Cardiac muscle cell (in vitro differentiated cells and primary cell): ENCODE data around the gene CYBC1. TPM values are rescaled to one million over a fixed set of nuclear protein-coding genes. Genes with fewer than 3 reads are reported as not detected.
A peak's percentile ranks its signal among the peaks of the same experiment; 100 is the strongest.

Source experiments
- DNase-seq, 2 donors: peaks; one replicate each; pipeline versions ENCODE4 v3.0.0 to v3.0.0-alpha.2; 2010 to 2017; ENCODE audit warnings: low read depth in 1 of 2, low spot score in 1 of 2
- H3K27ac ChIP-seq: fragments of 200-600 bp; sonication (generic); 2 replicates; pipeline ENCODE4 v1.5.1; 2016
- H3K27me3 ChIP-seq: fragments of 200-600 bp; sonication (generic); 2 replicates; pipeline ENCODE4 v1.6.0; 2016; ENCODE audit warnings: control low read depth
- H3K36me3 ChIP-seq: fragments of 200-600 bp; sonication (generic); 2 replicates; pipeline ENCODE4 v1.5.1; 2016; ENCODE audit warnings: control low read depth
- H3K4me1 ChIP-seq: fragments of 200-600 bp; sonication (generic); 2 replicates; pipeline ENCODE4 v1.8.1; 2017; ENCODE audit warnings: low read depth, mild to moderate bottlenecking, mixed run types
- H3K4me3 ChIP-seq: fragments of 200-600 bp; sonication (generic); 2 replicates; pipeline ENCODE4 v1.5.1; 2016; ENCODE audit warnings: mild to moderate bottlenecking
- H3K9me3 ChIP-seq: fragments of 200-600 bp; sonication (generic); 2 replicates; pipeline ENCODE4 v1.5.1; 2017; ENCODE audit warnings: low read depth, mild to moderate bottlenecking, control low read depth
- polyA plus RNA-seq: library from polyadenylated mRNA; unstranded; fragments of >200 nt; fragmentation: Nextera tagmentation; extraction: Ambion mirVana; gene quantifications from 2 replicates; pipeline ENCODE4 v1.2.1, GENCODE V29; 2016
- total RNA-seq: library from RNA; depleted of rRNA; stranded (reverse); fragments of >200 nt; gene quantifications from 2 replicates; pipeline ENCODE4 v1.2.3, GENCODE V29; 2016
- TF ChIP-seq, protein P1 (sequence below): IDR thresholded peaks from 2 replicates; pipeline ENCODE4 v1.5.1; 2012; ENCODE audit warnings: low read depth, mild to moderate bottlenecking, low read length

The CYBC1 gene
- total and polyA plus RNA-seq, 2 experiments from 2014 or later, result 52.7 to 71.3 TPM

- no peak for DNase-seq
- no peak overlapping the region for H3K4me3 ChIP-seq
- TF ChIP-seq, protein P1, sequence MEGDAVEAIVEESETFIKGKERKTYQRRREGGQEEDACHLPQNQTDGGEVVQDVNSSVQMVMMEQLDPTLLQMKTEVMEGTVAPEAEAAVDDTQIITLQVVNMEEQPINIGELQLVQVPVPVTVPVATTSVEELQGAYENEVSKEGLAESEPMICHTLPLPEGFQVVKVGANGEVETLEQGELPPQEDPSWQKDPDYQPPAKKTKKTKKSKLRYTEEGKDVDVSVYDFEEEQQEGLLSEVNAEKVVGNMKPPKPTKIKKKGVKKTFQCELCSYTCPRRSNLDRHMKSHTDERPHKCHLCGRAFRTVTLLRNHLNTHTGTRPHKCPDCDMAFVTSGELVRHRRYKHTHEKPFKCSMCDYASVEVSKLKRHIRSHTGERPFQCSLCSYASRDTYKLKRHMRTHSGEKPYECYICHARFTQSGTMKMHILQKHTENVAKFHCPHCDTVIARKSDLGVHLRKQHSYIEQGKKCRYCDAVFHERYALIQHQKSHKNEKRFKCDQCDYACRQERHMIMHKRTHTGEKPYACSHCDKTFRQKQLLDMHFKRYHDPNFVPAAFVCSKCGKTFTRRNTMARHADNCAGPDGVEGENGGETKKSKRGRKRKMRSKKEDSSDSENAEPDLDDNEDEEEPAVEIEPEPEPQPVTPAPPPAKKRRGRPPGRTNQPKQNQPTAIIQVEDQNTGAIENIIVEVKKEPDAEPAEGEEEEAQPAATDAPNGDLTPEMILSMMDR, result no peak
- no peak overlapping the region for H3K27ac ChIP-seq
- H3K36me3 ChIP-seq, result no peaks in the 10 kb centered on the region
- no peaks in the 10 kb centered on the region for H3K4me1 ChIP-seq
- no peaks in the 10 kb centered on the region for H3K27me3 ChIP-seq
- no peaks in the 10 kb centered on the region for H3K9me3 ChIP-seq
These were observed 8.7 kb downstream of the CYBC1 start for GRCh38 chr17:82441691-82442487.

- Histone ChIP-seq H3K9me3 (no peaks in the 10 kb centered on the region), H3K4me3 (no peak overlapping the region), H3K27me3 (no peaks in the 10 kb centered on the region), H3K36me3 (no peaks in the 10 kb centered on the region), H3K27ac (no peak overlapping the region), H3K4me1 (no peaks in the 10 kb centered on the region)
- TF ChIP-seq, protein P1, result no peak
- peak in 1 of 2 donors; percentile 49 for DNase-seq
These were observed 9.4 kb downstream of the CYBC1 start for GRCh38 chr17:82440991-82441627.

- H3K9me3 ChIP-seq, result no peaks in the 10 kb centered on the region
- H3K4me1 ChIP-seq, result no peaks in the 10 kb centered on the region
- no peaks in the 10 kb centered on the region for H3K27me3 ChIP-seq
- H3K36me3 ChIP-seq, result no peaks in the 10 kb centered on the region
- TF ChIP-seq, protein P1, result no peak
- H3K4me3 ChIP-seq, result no peak overlapping the region
- H3K27ac ChIP-seq, result no peak overlapping the region
- no peak for DNase-seq
These were observed 10.0 kb downstream of the CYBC1 start for GRCh38 chr17:82440469-82440981.

DNA sequence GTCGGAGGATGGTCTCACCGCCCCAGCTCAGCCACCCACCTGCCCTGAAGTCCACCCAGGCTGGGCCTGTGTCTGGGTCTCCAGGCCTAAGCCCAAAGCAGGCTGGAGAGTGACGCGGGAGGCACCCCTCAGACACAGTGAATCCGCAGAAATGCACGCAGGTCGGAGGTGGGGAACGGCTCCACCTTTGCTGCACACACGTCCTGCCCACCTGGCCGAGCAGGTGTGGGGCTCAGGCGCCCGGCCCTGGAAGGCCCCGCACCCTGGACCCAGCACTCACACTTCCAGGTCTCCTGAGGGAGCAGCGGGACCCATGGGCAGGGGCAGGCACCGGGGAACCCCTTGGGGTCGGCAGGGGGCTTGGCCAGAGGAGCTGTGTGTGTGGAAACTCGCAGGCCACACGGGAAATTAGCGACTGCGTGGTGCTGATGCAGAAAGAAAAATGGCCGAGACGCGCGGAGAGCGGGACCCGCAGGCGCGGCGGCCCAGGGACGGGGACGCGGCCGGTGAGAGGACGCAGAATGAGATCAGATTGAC is 10.7 kb downstream of the CYBC1 start:
- no peaks in the 10 kb centered on the region for H3K27me3 ChIP-seq
- no peak overlapping the region for H3K4me3 ChIP-seq
- TF ChIP-seq, protein P1, result no peak
- no peaks in the 10 kb centered on the region for H3K36me3 ChIP-seq
- H3K27ac ChIP-seq, result no peak overlapping the region
- DNase-seq, result no peak
- H3K4me1 ChIP-seq, result no peaks in the 10 kb centered on the region
- no peaks in the 10 kb centered on the region for H3K9me3 ChIP-seq

GRCh38 chr17:82439194-82439828 is 11.2 kb downstream of the CYBC1 start:
- Histone ChIP-seq H3K4me1 (no peaks in the 10 kb centered on the region), H3K27ac (no peak overlapping the region), H3K36me3 (no peaks in the 10 kb centered on the region), H3K4me3 (no peak overlapping the region), H3K9me3 (no peaks in the 10 kb centered on the region), H3K27me3 (no peaks in the 10 kb centered on the region)
- no peak for DNase-seq
- TF ChIP-seq, protein P1, result no peak
